ENCODE data around the gene FAXC.

GRCh38 chr6:99276747-99277146 is 72.7 kb downstream of the FAXC start:
- TF ChIP-seq CTCF (IDR thresholded peaks at IDR 0.05; ENCODE audit: low read depth, low read length), result no peak
- TF ChIP-seq EZH2phosphoT487 (IDR thresholded peaks at IDR 0.05; ENCODE audit: low read depth), result no peak

Data from OCI-LY3 (cell line).